Measurements from ENCODE around the gene APOBEC2. TPM values are rescaled to one million over a fixed set of nuclear protein-coding genes. Genes with fewer than 3 reads are reported as not detected.

The APOBEC2 gene
- total RNA-seq, 6 experiments from 2014 or later: not detected

- TF ChIP-seq, protein P1, sequence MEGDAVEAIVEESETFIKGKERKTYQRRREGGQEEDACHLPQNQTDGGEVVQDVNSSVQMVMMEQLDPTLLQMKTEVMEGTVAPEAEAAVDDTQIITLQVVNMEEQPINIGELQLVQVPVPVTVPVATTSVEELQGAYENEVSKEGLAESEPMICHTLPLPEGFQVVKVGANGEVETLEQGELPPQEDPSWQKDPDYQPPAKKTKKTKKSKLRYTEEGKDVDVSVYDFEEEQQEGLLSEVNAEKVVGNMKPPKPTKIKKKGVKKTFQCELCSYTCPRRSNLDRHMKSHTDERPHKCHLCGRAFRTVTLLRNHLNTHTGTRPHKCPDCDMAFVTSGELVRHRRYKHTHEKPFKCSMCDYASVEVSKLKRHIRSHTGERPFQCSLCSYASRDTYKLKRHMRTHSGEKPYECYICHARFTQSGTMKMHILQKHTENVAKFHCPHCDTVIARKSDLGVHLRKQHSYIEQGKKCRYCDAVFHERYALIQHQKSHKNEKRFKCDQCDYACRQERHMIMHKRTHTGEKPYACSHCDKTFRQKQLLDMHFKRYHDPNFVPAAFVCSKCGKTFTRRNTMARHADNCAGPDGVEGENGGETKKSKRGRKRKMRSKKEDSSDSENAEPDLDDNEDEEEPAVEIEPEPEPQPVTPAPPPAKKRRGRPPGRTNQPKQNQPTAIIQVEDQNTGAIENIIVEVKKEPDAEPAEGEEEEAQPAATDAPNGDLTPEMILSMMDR (IDR thresholded peaks at IDR 0.05): no peak
- H3K27me3 Mint-ChIP-seq (ENCODE audit: insufficient read depth): no peaks in the 10 kb centered on the region
- no peaks in the 10 kb centered on the region for H3K9me3 Mint-ChIP-seq
- peaks cover 20% of the 10 kb centered on the region for H3K36me3 Mint-ChIP-seq (ENCODE audit: low read depth)
- H3K27ac Mint-ChIP-seq: peak overlapping the region; percentile 1; the same call in 1 of the 2 replicates
- DNase-seq: no peak
- no peak overlapping the region for H3K4me3 Mint-ChIP-seq
- peaks cover 6% of the 10 kb centered on the region; the same call in 1 of the 2 replicates for H3K4me1 Mint-ChIP-seq (ENCODE audit: low read depth)
These were observed 38.1 kb downstream of the APOBEC2 start for GRCh38 chr6:41090841-41091761.

DNA sequence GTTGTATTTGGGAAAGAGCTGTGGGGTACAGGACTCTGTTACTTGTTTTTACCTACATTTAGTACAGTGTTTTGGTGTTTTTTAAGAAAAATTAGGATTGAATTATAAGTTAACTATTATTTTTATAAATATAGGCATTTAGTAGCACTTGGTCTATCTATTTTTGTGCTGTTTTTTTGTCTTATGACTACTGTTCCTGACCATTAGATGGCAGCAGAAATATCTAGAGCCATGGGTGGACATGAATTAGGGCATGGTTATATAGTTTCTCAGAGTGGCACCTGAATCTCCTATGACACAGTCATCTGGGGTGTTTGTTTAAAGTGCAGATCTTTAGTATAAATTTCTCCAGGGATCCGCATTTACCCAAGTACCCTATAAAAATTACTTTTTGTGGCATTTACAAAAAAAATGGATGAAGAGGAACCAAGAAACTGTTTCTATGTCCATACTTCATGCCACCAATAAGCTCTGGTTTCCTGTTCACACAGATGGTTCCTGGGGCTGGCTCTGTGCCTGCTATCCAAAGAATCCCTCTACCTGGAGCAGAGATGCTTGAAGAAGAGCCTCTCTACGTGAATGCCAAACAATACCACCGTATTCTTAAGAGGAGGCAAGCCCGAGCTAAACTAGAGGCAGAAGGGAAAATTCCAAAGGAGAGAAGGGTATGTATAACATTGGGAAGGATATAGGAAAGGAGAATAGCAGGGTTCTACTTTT lies 39.6 kb downstream of the APOBEC2 start:
- TF ChIP-seq, protein P1 (IDR thresholded peaks at IDR 0.05): peak; percentile 73
- DNase-seq: peak; percentile 44
- Mint-ChIP-seq H3K36me3 (ENCODE audit: low read depth) (peaks cover 34% of the 10 kb centered on the region), H3K27ac (no peak overlapping the region), H3K27me3 (ENCODE audit: insufficient read depth) (no peaks in the 10 kb centered on the region), H3K4me3 (no peak overlapping the region), H3K9me3 (no peaks in the 10 kb centered on the region), H3K4me1 (ENCODE audit: low read depth) (peaks cover 19% of the 10 kb centered on the region)

DNA sequence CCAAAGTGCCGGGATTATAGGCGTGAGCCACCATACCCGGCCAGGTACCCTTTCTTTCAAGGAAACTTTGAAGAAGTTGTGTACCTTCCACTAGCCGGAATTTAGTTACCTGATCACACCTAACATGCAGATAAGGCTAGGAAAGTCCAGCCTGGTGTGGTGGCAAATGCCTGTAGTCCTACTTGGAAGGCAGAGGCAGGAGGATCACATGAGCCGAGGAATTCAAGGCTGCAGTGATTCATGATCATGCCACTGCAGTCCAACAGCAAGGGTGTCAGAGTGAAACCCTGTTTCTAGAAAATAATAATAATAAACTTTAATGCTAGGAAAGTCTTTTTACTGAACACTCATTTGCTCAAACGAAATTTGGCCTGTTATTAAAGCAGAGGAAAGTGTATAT lies 40.7 kb downstream of the APOBEC2 start:
- peak; percentile 34 for DNase-seq
- Mint-ChIP-seq H3K9me3 (no peaks in the 10 kb centered on the region), H3K4me1 (ENCODE audit: low read depth) (peaks cover 30% of the 10 kb centered on the region), H3K27ac (no peak overlapping the region), H3K4me3 (no peak overlapping the region), H3K27me3 (ENCODE audit: insufficient read depth) (no peaks in the 10 kb centered on the region), H3K36me3 (ENCODE audit: low read depth) (peaks cover 43% of the 10 kb centered on the region)
- TF ChIP-seq, protein P1 (IDR thresholded peaks at IDR 0.05): no peak

DNA sequence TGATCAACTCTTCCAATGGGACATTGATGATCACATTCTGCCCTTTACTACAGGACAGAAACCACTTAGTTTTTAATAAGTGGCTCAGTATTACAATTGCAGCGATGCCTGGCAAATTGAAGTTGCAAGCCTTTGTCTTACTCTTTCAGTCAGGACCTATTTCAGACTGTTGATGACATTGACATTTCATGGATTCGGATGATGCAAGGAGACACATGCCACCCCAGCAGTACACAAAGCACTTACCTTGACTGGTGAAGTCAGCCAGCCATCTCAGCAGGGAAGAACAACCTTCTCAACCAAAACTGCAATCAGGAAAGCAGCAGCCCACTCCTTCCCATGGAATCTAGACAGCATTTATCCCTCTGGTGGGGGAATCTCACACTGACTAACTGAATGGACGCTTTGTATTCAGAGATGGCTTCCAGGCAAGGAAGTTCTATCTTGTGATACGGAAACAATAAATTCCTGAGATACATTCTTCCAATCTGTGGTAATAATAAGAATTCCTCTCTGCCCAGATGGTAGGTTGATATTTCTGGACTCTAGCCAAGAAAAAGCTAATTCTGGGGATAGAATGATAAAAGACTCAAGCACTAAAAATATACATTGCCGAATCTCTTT lies 44.6 kb downstream of the APOBEC2 start:
- TF ChIP-seq, protein P1 (IDR thresholded peaks at IDR 0.05): no peak
- peak; percentile 65 for DNase-seq
- Mint-ChIP-seq H3K4me1 (ENCODE audit: low read depth) (peaks cover 36% of the 10 kb centered on the region), H3K9me3 (no peaks in the 10 kb centered on the region), H3K27me3 (ENCODE audit: insufficient read depth) (no peaks in the 10 kb centered on the region), H3K36me3 (ENCODE audit: low read depth) (peaks cover 50% of the 10 kb centered on the region), H3K4me3 (peak overlapping the region; percentile 33), H3K27ac (peak overlapping the region; percentile 79)

GRCh38 chr6:41098366-41098765 lies 45.4 kb downstream of the APOBEC2 start:
- no peak for DNase-seq
- Mint-ChIP-seq H3K27me3 (ENCODE audit: insufficient read depth) (no peaks in the 10 kb centered on the region), H3K4me3 (peak overlapping the region; percentile 16), H3K27ac (peak overlapping the region; percentile 79), H3K36me3 (ENCODE audit: low read depth) (peaks cover 50% of the 10 kb centered on the region), H3K4me1 (ENCODE audit: low read depth) (peaks cover 36% of the 10 kb centered on the region), H3K9me3 (no peaks in the 10 kb centered on the region)
- TF ChIP-seq, protein P1 (IDR thresholded peaks at IDR 0.05): no peak

Data from HFFc6 (cell line).